GM19372 (cell line): ENCODE results near the gene DLK1.

Experiments
- ATAC-seq: cut with Tn5 transposase; IDR thresholded peaks from one replicate; pipeline ENCODE4 v1.9.1; 2021; ENCODE audit warnings: mild to moderate bottlenecking, low read depth, moderate library complexity; ENCODE audit not compliant: unreplicated experiment

DLK1 gene

GRCh38 chr14:100774164-100774537, 47.5 kb downstream of the DLK1 start:
- ATAC-seq: no peak

GRCh38 chr14:100775351-100775830, 48.7 kb downstream of the DLK1 start:
- no peak for ATAC-seq

- no peak for ATAC-seq
These were observed 49.3 kb downstream of the DLK1 start for GRCh38 chr14:100775831-100776591.

- no peak for ATAC-seq
These were observed 50.1 kb downstream of the DLK1 start for GRCh38 chr14:100776681-100777365.

- ATAC-seq: no peak
These were observed 50.7 kb downstream of the DLK1 start for GRCh38 chr14:100777366-100777817.

GRCh38 chr14:100777818-100778525, 51.3 kb downstream of the DLK1 start:
- ATAC-seq: no peak

DNA sequence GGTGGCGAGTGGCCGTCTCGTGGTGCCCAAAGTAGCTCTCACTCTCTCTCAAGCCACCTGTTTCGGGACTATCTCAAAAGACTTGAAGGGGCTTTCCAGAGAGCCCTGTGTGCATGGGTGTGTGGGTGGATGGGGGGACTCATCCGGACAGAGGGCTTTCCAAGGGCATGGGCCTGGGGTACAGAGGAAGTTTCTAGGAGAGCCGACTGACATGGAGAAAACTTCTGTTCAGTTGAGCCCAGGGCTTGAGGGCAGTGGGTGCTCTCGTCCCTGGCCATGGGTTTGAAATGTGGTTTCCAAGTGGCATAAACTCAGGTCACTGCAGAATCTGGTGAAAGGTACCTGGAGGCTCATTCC, 51.8 kb downstream of the DLK1 start:
- no peak for ATAC-seq

GRCh38 chr14:100778951-100779690, 52.4 kb downstream of the DLK1 start:
- ATAC-seq: no peak

GRCh38 chr14:100779691-100780080, 53.0 kb downstream of the DLK1 start:
- ATAC-seq: no peak

- ATAC-seq: no peak
These were observed 53.6 kb downstream of the DLK1 start for GRCh38 chr14:100780246-100780645.

GRCh38 chr14:100780646-100781355, 54.1 kb downstream of the DLK1 start:
- no peak for ATAC-seq

DNA sequence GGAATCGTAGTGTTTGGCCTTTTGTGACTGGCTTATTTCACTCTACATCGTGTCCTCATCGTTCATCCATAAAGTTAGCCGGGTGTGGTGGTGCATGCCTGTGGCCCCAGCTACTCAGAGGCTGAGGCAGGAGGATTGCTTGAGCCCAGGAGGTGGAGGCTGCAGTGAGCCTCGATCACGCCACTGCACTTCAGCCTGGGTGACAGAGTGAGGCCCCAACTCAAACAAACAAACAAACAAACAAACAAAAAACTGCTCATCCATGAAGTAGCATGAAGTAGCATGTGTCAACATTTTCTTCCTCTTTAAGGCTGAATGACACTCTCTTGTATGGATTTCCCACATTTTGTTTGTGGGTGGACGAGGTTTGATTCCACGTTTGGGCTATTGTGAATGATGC, 55.3 kb downstream of the DLK1 start:
- ATAC-seq: no peak

GRCh38 chr14:100782516-100783320, 56.0 kb downstream of the DLK1 start:
- no peak for ATAC-seq

DNA sequence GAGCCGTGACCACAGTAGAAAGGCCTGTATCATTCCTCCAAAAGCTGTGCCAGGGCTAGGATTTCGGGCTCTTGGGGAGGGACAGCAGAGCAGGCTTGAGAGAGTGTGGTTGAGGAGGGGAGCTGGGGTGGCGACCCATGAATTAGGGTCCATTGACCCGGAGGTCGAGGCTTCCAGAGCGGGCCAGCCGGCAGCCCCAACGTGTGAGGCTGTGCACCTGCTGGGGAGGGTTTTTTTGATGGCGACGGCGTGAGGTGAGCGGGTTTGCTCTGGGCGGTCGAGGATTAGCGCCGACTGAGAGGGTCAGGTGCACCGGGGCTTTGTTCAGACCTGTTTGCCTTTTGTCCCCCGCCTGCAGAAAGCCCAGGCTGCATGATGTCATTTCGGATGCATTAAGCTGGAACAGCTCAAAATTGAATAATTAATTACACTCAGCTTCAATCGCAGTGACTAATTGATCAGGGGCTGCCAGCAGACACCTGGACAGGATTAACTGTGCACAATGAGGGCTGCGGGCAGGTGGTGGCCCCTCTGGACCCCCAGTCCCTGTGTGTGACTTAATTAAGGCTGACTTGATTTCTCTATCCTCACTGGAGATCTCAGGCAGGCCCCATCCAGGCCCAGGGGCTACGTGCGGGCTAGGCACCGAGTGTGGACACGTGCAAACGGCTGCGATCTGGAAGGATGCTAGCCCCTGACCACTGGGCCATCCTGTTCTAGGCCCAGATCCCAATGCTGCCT, 57.1 kb downstream of the DLK1 start:
- no peak for ATAC-seq

GRCh38 chr14:100784523-100785337, 58.0 kb downstream of the DLK1 start:
- no peak for ATAC-seq

DNA sequence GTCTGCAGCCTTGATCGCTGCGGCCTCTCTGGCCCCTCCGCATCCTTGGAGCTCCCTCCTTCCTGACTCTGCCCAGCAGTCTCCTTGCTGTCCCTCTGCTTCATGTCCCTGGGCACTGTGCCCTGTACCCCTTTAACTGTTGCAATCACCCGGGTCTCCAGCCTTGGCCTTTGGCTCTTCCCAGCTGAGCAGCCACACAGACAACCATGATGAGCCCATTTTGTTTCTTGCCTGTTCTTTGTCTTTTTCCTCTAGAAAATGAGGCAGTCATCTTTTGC, 58.6 kb downstream of the DLK1 start:
- no peak for ATAC-seq

DNA sequence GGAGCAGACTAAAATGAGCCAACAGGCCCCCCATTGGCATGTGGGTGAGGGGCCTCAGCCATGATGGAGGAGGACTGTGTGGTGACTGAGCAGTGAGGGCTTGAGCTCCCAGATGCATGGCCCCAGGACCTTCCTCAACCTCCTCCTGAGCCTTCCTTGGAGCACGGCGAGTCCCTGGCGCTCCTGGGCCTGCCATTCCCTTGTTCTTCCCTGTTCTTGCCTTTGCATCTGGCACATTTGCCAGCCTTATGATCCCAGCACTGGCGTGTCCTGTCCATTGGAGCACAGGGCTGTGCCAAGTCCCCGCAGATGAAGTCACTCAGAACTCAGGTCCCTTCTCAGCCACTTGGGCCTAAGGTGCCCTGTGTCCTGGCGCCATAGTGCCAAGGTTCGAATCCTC, 58.9 kb downstream of the DLK1 start:
- no peak for ATAC-seq

DNA sequence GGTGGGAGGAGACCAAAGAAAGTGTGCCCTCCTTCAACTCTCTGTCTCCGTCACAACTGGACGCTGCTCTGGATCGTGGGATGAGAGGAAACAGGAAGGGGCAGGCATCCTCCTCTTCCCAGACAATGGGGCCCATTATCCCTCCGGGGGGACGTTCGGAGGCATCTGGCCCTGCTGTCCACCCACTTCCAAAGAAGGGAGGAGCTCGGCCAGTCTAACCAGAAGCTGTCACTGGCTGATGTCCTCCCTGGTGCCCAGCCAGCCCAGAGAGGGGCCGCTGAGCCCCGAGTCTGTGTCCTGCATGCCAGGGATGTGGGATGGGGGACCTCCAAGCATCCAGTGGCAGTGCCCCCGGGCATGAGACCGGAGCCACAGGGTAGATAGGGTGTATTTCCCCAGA, 59.4 kb downstream of the DLK1 start:
- no peak for ATAC-seq
